PC-3 (cell line): Measurements from ENCODE around the gene STUM.

ENCODE experiments used
- EZH2 ChIP-seq: fragments of 300-600 bp; sonication (generic); IDR thresholded peaks from one replicate; pipeline ENCODE4 v1.6.1; 2017; ENCODE audit warnings: antibody characterized with exemption, mild to moderate bottlenecking, low read length; ENCODE audit not compliant: unreplicated experiment
- TF ChIP-seq, protein P1 (sequence below): fragments of 300-600 bp; sonication (generic); conservative IDR thresholded peaks from 2 replicates; pipeline ENCODE4 v1.5.1; 2017; ENCODE audit warnings: antibody characterized with exemption, low read depth, mild to moderate bottlenecking, low read length

DNA sequence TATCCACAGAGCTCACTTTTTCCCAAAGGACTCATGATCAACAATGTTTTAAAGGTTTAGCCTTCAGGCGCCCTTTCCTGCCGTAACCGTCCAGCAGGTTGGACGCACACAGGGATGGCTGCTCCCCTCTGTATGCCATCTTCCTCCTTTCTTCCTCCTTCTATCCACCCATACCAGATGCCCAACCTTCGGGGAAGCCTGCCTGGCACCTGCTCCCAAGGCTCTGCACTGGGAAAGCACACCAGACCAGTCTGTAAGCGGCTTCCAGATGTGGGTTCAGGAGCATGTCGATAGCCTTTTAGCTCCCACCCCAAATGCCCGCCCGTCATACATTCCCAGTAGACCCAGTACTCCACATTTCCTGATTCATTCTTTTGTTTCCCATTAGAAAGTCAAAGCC lies 52.9 kb downstream of the STUM start:
- no peak for TF ChIP-seq EZH2
- TF ChIP-seq, protein P1, sequence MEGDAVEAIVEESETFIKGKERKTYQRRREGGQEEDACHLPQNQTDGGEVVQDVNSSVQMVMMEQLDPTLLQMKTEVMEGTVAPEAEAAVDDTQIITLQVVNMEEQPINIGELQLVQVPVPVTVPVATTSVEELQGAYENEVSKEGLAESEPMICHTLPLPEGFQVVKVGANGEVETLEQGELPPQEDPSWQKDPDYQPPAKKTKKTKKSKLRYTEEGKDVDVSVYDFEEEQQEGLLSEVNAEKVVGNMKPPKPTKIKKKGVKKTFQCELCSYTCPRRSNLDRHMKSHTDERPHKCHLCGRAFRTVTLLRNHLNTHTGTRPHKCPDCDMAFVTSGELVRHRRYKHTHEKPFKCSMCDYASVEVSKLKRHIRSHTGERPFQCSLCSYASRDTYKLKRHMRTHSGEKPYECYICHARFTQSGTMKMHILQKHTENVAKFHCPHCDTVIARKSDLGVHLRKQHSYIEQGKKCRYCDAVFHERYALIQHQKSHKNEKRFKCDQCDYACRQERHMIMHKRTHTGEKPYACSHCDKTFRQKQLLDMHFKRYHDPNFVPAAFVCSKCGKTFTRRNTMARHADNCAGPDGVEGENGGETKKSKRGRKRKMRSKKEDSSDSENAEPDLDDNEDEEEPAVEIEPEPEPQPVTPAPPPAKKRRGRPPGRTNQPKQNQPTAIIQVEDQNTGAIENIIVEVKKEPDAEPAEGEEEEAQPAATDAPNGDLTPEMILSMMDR, result no peak
